HG02759 (cell line): ENCODE measurements around the gene SEMA5A.

Experiments used
- ATAC-seq: cut with Tn5 transposase; IDR thresholded peaks from one replicate; pipeline ENCODE4 v1.9.1; 2021; ENCODE audit warnings: mild to moderate bottlenecking, moderate library complexity; ENCODE audit not compliant: unreplicated experiment

The SEMA5A gene

GRCh38 chr5:9094582-9094981, 451.3 kb downstream of the SEMA5A start:
- no peak for ATAC-seq

GRCh38 chr5:9091896-9092662, 453.8 kb downstream of the SEMA5A start:
- no peak for ATAC-seq

- no peak for ATAC-seq
Observed at GRCh38 chr5:9090381-9091026, 455.4 kb downstream of the SEMA5A start.

- no peak for ATAC-seq
Observed at GRCh38 chr5:9089893-9090292, 456.0 kb downstream of the SEMA5A start.

GRCh38 chr5:9082996-9083395, 462.9 kb downstream of the SEMA5A start:
- ATAC-seq: no peak

GRCh38 chr5:9072701-9073100, 473.2 kb downstream of the SEMA5A start:
- ATAC-seq: no peak

- no peak for ATAC-seq
Observed at GRCh38 chr5:9071524-9071923, 474.4 kb downstream of the SEMA5A start.

- no peak for ATAC-seq
Observed at GRCh38 chr5:9071074-9071473, 474.8 kb downstream of the SEMA5A start.

- no peak for ATAC-seq
Observed at GRCh38 chr5:9069650-9070049, 476.2 kb downstream of the SEMA5A start.

GRCh38 chr5:9067154-9067553, 478.7 kb downstream of the SEMA5A start:
- ATAC-seq: no peak

- no peak for ATAC-seq
Observed at GRCh38 chr5:9066349-9066748, 479.5 kb downstream of the SEMA5A start.

GRCh38 chr5:9063615-9064245, 482.1 kb downstream of the SEMA5A start:
- ATAC-seq: no peak

GRCh38 chr5:9062873-9063272, 483.0 kb downstream of the SEMA5A start:
- ATAC-seq: peak; percentile 72

- no peak for ATAC-seq
Observed at GRCh38 chr5:9059920-9060691, 485.8 kb downstream of the SEMA5A start.

- no peak for ATAC-seq
Observed at GRCh38 chr5:9058666-9059065, 487.2 kb downstream of the SEMA5A start.

- no peak for ATAC-seq
Observed at GRCh38 chr5:9058161-9058560, 487.7 kb downstream of the SEMA5A start.

GRCh38 chr5:9057406-9058000, 488.4 kb downstream of the SEMA5A start:
- no peak for ATAC-seq

GRCh38 chr5:9056046-9056445, 489.8 kb downstream of the SEMA5A start:
- no peak for ATAC-seq

- no peak for ATAC-seq
Observed at GRCh38 chr5:9054821-9055589, 490.9 kb downstream of the SEMA5A start.

GRCh38 chr5:9054322-9054721, 491.6 kb downstream of the SEMA5A start:
- ATAC-seq: no peak
